ENCODE data around the gene ZNF100.
"Not testable (repeated sequence)": the region's sequence is repeated elsewhere in the genome, so short reads cannot be mapped to it uniquely, and the experiment has no call there.

Gene ZNF100

DNA sequence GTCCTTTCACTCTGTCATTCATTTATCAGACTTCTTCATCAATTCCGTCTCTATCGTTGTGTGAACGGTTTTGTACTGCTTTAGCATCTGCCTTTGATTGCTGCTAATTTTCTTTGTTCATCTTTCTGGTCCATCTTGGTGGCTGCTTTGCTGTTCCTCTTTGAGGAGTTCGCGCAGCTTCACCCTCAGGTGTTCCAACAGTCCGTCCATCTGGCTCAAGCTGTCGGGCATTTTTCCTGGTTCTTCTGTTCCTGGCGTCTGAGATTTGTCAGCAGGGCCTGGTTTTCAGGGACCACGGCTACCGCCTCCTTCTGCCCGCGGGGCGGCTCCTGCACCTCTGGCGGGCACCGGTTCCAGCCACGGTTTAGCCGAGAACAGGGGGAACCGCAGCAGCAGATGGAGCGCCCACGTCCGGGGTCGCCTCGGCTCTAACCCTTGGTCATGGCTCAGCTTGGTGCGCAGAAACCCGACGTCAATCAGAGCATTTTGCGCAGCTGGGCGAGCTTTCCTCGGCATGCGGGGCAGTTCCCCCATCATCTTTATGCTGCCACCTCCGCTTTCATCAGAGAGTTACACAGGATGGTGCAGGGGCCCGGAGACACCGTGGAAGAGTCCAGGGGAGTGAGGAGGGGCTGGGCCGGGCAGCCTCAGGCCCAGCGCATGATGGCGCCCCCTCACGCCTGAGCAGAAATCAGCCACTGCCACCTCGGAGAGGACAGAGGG, 89.5 kb downstream of the ZNF100 start:
- no peak for DNase-seq (ENCODE audit: insufficient read length, low spot score)

DNA sequence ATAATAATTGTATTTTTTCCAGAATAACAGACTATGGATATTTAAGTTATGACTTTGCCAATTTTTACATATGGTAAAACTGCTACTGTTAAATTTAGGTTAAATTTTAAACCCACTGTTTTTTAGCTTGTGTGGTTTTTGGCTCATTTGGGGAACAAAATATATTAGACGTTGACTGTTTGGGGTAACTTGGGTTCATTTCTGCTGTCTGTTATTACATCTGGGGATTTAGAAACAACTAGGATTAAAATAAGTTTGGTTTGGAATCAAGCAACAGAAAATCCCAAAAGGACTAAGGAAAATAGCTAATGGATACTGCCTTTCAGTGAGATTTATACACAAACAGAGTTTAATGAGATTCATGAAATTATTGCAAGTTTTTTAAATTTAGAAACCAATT, 92.9 kb downstream of the ZNF100 start:
- FAIRE-seq, result no peak
- TF ChIP-seq, protein P1, sequence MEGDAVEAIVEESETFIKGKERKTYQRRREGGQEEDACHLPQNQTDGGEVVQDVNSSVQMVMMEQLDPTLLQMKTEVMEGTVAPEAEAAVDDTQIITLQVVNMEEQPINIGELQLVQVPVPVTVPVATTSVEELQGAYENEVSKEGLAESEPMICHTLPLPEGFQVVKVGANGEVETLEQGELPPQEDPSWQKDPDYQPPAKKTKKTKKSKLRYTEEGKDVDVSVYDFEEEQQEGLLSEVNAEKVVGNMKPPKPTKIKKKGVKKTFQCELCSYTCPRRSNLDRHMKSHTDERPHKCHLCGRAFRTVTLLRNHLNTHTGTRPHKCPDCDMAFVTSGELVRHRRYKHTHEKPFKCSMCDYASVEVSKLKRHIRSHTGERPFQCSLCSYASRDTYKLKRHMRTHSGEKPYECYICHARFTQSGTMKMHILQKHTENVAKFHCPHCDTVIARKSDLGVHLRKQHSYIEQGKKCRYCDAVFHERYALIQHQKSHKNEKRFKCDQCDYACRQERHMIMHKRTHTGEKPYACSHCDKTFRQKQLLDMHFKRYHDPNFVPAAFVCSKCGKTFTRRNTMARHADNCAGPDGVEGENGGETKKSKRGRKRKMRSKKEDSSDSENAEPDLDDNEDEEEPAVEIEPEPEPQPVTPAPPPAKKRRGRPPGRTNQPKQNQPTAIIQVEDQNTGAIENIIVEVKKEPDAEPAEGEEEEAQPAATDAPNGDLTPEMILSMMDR (IDR thresholded peaks at IDR 0.05; ENCODE audit: insufficient read depth, missing control alignments), result no peak

More for the DNA sequence above, 89.5 kb downstream of the ZNF100 start:
- TF ChIP-seq, protein P1 (IDR thresholded peaks at IDR 0.05; ENCODE audit: insufficient read depth, missing control alignments), result no peak
- no peak for FAIRE-seq

GRCh38 chr19:21673479-21673878, 93.9 kb downstream of the ZNF100 start:
- not testable (repeated sequence) for DNase-seq (ENCODE audit: insufficient read length, low spot score)
- peak; percentile 51 for FAIRE-seq

More for the DNA sequence above, 92.9 kb downstream of the ZNF100 start:
- DNase-seq (ENCODE audit: insufficient read length, low spot score), result no peak
